IPS-18c (cell line): ENCODE measurements around the gene FHIT.

Source experiments
- H3K4me3 ChIP-seq: 2 replicates; pipeline ENCODE4 v1.7.0; 2013; ENCODE audit warnings: low read depth, mild to moderate bottlenecking, low read length, moderate library complexity; ENCODE audit not compliant: insufficient read depth
- H3K9me3 ChIP-seq: one replicate; pipeline ENCODE4 v1.6.1; 2013; ENCODE audit warnings: mild to moderate bottlenecking, low read length, moderate library complexity; ENCODE audit not compliant: control insufficient read depth, insufficient read depth

The FHIT gene

DNA sequence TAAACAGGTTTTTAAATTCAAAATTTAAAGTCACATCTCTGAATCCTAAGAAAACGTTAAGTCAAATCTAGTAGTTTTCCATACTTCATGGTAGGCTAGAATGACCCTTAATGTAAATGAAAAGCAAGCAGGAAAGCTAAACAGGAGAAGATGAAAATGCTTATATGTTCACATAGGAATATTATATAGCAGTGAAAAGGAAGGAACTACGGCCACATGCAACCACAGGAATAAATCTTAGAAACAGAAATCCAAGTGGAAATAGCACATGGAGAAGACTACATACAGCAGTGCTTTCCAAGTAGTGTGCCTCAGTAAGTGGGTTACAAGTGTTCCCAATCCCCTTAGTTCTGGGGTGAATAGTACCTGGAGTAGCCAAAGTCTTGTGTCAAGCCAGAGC, 296.2 kb downstream of the FHIT start:
- H3K4me3 ChIP-seq = no peak overlapping the region
- H3K9me3 ChIP-seq = no peaks in the 10 kb centered on the region

DNA sequence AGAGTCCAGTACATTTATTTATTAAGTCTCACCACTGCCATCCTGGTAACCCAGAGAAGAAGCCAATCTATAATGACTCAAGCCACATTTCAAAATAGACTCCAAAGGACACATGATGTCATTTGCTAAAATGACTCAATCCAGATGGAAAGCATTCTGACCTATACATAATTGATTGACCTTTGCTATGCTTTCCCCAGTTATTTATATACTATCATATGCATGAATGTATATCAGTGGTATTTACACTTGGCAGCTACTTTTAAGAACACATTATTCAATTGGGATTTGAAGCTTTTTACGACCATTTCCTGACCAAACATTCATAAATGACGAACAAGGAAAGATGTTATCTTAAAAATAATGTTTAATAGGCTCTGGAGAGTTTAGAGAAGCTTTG, 297.2 kb downstream of the FHIT start:
- Histone ChIP-seq H3K4me3 (no peak overlapping the region), H3K9me3 (no peaks in the 10 kb centered on the region)

DNA sequence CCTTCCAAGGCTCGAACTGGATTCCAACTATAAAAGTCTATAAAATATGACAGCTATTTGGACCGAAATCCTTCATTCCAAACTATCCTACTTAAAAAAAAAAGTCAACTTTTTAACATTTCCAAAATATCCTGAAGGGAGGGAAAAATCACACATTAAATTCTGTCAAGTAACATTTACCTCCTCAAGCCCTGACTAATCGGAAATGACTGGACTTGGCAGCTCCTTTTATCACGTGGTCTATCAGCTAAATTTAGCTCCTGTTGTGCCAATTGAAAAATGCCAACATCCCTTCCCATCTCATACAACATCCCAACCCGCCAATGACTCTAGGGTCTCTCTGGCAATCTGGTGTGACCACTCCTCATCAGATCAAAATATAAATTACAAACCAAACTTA, 297.9 kb downstream of the FHIT start:
- no peaks in the 10 kb centered on the region for H3K9me3 ChIP-seq
- no peak overlapping the region for H3K4me3 ChIP-seq

DNA sequence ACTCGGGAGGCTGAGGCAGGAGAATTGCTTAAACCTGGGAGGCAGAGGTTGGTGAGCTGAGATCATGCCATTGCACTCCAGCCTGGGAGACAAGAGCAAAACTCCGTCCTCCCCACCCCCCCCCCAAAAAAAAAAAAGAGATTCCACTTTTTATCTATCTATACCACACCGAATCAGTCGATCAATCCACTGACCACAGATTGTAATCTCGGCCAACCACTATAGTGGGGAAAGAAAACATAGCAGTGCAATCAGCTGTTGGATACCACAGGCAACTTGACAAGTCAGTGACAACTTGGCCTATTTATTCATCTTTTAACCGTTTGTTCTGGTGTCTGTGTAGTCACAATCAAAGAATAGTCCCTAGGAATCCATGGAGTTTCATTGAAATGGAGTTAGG, 299.2 kb downstream of the FHIT start:
- H3K4me3 ChIP-seq = no peak overlapping the region
- no peaks in the 10 kb centered on the region for H3K9me3 ChIP-seq

DNA sequence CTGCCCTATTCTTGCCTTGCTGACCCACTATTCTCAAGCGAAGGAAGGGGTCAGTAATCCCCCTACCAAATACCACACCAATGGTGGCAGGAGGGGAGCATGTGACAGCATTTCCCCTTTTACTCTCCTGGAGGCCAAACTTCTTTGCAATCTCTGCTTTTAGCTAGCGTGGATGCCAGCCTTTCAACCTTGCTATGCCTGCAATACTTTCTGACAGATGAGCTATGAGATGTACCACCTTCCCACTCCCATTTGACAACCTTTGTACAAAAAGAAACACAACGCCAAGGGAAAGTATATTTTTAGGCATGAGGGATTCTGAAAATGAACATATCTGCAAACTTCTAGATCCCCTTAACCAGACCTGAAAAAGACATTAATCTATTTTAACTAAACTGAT, 302.1 kb downstream of the FHIT start:
- no peak overlapping the region for H3K4me3 ChIP-seq
- no peaks in the 10 kb centered on the region for H3K9me3 ChIP-seq

DNA sequence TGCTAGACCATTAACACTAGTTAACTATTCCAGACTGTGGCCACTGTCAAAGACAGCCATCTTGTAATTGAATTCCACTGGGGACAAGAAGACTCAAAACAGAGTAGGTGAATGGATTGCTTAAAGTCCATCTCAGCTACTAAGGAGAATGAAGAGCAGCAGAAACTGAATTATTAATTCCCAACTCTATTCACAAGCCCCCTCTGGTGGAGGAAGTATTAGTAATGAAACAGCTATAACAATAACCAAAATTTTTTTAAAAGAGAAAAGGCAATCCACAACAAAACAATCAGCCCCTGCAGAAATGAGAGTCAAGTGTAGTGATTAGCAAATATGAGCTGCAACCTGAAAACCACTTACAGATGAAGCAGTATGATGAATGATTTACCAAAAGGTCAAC, 302.8 kb downstream of the FHIT start:
- Histone ChIP-seq H3K9me3 (no peaks in the 10 kb centered on the region), H3K4me3 (no peak overlapping the region)

DNA sequence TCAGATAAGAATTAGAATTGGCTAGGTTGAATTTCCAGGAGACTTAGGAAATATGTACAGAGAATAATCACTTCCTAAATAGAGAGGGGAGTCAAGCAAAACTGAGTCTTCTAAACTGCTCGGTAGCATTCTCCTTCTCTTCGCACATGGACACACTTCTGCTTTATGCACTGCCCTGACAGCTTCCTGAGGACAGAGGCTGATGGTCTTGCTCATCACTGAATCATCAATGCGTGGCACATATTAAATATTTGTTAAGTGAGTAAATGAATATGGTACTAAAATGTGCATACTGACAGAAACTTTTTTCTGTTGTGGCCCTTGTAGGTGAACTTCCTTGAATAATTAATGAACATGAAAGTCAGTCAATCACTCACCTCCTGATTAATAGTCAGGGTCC, 315.5 kb downstream of the FHIT start:
- H3K9me3 ChIP-seq = no peaks in the 10 kb centered on the region
- no peak overlapping the region for H3K4me3 ChIP-seq

DNA sequence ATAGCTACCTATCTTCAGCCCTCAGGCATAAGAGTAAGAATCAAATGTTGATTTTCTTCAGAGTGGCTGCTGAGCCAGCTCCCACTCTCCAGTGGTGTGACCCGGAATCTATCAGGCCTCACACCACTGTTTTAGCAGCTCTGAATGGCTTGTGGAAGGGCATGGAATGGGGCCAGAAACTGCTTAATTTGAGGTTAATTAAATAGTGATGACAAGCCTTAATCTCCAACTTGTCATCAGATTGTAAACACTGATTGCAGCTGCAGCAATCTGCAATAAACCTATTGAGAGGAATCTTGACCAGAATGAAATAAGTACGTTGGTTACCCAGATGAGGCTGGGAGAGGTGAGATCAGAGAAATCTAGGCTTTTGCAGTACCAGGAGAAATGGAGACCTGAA, 317.4 kb downstream of the FHIT start:
- Histone ChIP-seq H3K9me3 (no peaks in the 10 kb centered on the region), H3K4me3 (no peak overlapping the region)

DNA sequence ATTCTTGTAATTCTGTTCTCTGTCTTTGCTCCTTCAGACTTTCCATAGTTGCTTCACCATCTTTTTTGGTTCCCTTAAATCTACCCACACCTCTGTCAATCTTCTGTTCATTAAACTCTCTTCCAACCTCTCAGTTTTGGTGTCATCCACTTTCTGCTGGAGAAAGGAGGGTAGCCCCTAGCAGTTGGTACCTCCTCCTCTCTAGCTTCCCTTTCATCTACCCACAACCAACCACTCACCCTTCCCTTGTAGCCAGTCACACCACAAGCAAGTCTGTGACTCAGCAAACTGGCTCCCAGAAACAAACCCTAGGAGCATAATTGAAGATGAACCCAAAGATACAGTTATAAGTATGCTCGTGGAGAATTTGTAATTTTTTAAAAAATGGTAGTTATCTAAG, 318.6 kb downstream of the FHIT start:
- no peak overlapping the region for H3K4me3 ChIP-seq

DNA sequence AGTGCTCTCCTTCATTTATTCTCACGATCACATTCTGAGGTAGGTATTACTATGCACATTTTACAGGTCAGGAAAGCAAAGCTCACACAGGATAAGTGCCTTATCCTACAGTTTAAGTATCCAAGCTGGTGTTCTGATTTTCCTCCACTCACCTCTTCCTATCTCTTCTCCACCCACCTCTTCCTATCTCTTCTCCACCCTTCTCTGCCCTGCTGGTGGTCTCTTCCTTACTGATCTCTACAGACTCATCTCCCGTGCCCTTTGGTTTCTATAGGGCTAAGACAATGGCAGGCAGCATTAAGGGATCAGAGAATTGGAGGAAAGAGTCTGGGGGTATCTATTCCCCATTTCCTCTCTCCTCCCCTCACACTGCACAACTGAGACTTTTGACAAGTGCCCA, 319.1 kb downstream of the FHIT start:
- no peak overlapping the region for H3K4me3 ChIP-seq
- peaks cover 1% of the 10 kb centered on the region for H3K9me3 ChIP-seq

More for the DNA sequence above, 318.6 kb downstream of the FHIT start:
- H3K9me3 ChIP-seq = no peaks in the 10 kb centered on the region

DNA sequence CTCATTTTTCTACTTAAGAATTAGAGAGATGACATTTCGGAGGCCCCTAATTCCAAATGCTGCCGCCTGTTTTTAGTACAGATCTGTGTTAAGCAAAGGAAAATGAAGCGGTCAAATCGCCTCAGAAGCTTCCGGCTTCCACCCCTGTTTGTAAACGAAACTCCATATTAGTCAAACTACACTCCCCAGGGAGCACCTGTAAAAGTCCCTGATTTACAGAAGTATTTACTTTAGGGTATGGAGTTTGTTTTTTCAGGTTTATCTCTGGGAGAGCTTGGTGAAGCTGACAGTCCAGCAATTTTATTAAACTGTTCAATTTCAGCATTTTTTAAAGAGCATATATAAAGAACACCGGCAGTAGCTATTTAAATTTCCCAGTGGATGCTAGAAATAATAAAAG, 319.8 kb downstream of the FHIT start:
- H3K9me3 ChIP-seq = peaks cover 2% of the 10 kb centered on the region

DNA sequence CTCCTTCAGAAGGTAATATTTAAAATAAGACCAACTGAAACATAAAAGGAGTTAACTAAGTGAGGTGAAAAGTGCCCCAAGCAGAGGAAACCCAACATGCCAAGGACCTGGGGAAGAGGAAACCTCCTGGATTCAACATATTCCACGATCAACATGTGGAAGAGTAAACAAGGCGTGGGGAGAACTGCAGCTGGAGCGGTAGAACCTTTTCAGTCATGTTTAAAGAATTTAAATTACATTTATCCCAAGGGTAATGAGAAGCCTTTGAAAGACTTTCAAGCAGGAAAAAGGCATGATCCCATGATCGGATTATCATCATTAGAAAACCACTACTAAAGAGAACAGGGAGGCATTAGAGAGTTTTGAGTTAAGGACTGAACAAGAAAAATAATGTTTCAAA, 330.7 kb downstream of the FHIT start:
- H3K4me3 ChIP-seq = no peak overlapping the region
- H3K9me3 ChIP-seq = peaks cover 4% of the 10 kb centered on the region

More for the DNA sequence above, 319.8 kb downstream of the FHIT start:
- H3K4me3 ChIP-seq = no peak overlapping the region

DNA sequence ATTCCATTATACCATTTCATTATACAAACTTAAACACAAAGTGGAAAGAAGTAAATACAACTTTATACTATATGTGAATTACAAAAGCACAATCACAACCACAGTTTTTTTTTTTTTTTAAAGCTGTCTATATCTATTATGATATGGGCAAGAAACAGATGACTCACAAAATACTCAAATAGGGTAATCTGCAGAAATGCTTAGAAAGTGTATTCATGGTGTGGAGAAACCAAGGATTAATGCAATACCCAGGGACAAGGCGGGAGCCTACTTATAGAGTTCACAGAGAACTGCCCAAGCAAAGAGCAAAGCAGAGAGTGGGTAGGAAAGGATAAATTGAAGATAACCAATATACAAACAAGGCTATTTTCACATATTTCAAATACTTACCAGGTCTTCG, 332.0 kb downstream of the FHIT start:
- H3K9me3 ChIP-seq = peaks cover 4% of the 10 kb centered on the region

DNA sequence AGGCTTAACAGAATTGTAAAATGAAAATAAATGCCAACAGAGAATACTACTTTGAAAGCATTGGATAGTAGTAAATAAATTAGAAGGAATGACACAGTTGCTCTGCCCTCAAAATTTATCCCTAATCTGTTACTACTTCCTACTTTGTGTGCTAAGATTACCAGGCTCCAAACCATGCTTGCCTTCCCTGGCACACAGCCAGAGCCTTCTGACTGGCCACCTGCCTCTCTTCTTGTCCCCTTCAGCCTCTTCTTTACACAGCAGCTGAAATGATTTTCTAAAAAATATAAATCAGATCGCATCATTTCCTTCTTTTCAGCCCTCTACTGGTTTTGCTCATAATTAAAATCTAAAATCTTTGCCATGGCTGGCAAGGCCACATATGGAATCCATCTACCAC, 334.1 kb downstream of the FHIT start:
- H3K9me3 ChIP-seq = no peaks in the 10 kb centered on the region
- H3K4me3 ChIP-seq = no peak overlapping the region

More for the DNA sequence above, 332.0 kb downstream of the FHIT start:
- no peak overlapping the region for H3K4me3 ChIP-seq

DNA sequence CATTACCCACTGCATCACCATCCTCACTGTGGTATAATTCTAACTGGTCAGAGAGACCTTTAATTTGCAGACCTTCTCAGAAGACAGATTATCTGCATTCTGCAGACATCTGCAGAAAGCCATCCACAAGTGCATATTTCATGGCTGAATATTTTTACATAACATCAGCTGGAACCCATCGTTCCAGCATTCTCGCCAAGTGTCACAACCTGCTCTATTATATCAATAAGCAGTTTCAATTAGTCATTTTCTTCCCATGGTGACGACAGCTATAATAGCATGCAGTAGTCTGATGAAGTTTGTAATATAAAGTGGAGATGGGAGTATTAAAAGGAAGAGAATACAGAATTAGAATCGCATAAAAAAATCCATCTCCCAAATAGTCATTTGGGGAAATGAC, 334.7 kb downstream of the FHIT start:
- Histone ChIP-seq H3K9me3 (no peaks in the 10 kb centered on the region), H3K4me3 (no peak overlapping the region)

DNA sequence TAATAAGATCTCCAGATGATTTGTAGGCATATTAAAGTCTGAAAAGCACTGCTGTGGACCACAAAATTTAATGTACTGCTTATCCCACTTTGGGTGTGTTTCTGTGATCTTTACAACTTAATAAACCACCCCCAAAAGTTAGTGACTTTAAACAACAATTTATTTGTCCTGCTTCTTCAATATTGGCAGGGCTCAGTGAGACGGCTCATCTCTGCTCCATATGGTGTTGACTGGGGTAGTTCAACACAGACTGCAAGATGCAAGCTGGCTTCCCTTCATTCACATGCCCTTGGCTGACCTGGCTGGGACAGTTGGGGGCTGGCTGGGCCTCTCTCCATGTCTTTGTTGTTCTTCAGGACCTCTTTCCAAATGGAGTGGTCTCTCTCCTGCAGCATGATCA, 337.8 kb downstream of the FHIT start:
- Histone ChIP-seq H3K9me3 (no peaks in the 10 kb centered on the region), H3K4me3 (no peak overlapping the region)

DNA sequence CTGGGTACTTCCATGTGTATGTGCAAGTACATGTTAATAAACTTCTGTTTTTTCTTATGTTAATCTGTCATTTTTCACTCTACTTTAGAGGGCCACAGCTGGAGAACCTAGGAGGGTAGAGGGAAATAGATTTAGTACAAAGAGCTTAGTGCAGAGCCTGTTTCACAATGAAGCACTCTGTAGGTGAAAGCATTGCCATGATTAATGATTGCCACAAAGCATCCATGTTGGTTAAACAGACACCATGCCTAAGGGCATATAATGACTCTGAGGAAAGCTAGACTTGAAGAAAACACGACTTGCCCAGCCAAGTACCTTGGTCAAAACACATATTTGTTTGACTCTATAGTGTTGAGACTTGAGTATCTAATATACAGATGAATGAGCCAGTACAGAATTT, 338.4 kb downstream of the FHIT start:
- no peaks in the 10 kb centered on the region for H3K9me3 ChIP-seq
- no peak overlapping the region for H3K4me3 ChIP-seq

DNA sequence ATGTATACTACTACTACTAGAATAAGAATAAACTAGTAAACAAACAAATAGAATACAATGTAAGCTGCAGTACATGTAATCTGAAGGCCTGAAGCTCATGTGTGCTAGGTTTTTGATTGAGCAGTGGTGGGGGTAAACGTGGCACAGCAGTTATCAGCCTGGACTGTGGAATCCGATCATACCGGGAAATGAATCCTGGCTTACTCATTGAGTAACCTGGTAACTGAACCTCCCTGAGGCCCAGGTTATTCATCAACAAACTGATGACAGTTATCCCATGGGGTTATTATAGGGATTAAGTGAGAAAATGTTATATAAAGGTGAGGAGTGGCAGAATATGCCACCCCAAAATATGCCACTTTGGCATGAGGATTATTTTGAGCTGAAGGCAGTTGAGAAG, 339.1 kb downstream of the FHIT start:
- H3K4me3 ChIP-seq = no peak overlapping the region
- no peaks in the 10 kb centered on the region for H3K9me3 ChIP-seq

DNA sequence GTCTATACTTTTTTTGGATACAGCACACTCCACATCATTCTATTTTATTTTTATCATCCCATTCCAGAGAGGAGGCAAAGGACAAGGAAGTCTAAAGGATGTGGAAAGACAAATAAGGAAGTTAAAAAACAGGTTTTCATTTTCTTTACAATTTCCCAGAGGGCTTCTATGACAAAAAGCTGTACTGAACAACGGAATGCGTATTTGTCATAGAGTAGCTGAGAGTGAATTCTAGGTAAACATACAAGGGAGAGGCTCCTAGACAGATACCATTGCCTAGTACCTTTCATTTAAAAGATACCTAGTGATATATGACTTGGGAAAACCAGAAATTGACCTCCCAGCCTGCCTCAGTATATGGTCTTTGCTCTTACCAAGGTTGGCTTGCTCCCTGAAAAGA, 341.7 kb downstream of the FHIT start:
- Histone ChIP-seq H3K9me3 (no peaks in the 10 kb centered on the region), H3K4me3 (no peak overlapping the region)

DNA sequence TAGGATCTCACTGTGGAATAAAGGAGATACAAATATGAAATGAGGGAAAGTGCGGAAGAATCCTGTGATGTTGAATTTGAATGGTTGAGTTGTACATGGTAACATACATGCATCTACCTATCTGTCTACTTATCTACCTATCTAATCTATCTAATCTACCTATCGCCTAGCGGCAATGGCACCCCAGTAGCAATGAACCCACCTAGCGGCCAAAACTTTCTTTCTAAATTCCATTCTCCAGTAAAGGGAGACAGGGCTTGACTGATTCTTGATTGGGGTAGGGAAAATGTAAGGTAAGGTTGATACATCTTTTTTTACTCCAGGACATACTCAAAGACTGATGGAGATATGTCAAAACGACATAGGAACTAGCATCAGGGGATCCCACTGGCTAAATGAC, 345.0 kb downstream of the FHIT start:
- Histone ChIP-seq H3K9me3 (no peaks in the 10 kb centered on the region), H3K4me3 (no peak overlapping the region)
